HuH-7.5 (cell line): ENCODE results near the gene WNT3A.

ENCODE experiments used
- DNase-seq: peaks from one replicate; pipeline ENCODE4 v3.0.0; 2011; ENCODE audit warnings: low spot score

WNT3A gene

DNA sequence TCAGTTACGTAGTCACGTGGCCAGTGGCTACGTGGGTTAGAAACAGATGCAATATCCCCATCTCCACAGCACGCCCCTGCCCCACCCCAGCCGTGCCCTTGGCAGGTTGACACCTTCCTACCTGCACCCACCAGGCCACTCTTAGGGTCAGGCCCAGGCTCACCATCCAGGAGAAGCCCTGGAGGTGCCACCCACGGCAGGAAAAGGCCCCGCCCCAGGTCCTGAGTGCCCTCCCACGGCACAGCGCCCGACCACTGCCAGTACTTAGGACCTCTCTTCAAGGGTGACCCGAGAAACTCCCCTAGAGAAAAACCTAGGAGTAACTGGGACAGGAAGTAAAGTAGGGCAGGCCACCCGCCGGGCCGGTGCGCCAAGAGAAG is 94.8 kb downstream of the WNT3A start:
- DNase-seq = peak; percentile 24

DNA sequence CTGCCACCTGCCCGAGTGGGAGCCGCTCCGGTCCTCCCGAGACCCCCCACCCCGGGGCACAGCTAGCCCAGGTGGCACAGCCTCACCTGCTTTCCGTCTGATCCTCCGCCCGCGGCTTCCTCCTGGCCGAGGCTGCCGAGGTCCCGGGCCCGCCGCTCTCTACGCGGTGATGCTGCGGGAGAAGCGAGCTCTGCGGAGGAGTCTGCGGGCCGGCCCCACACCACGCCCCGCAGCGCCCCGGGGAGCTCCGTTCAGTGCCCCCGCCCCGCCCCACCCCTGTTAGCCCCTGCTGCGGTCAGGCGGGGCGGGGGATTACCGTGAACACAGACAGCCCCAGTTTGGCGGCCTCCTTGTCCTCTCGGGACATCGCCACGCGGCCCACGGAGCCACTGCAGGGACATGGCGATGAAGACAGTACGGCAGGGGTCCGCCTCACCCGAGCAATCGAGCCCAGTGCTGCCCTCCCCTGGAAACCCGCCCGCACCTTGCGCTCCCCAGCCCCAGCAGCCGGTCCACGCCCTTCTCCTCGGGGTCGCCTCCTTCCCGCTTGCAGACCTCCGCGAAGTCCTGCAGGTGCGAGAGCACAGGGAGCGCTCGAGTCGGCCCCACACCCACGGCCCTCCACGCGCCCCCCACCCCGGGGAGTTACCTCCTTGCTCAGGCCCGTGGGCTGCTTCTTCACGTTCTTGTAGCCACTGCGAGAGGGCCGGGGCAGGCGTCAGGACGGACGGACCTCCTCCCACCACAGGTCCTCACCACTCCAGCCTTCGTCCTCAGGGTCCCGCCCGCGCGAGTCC is 95.4 kb downstream of the WNT3A start:
- DNase-seq = peak; percentile 82

DNA sequence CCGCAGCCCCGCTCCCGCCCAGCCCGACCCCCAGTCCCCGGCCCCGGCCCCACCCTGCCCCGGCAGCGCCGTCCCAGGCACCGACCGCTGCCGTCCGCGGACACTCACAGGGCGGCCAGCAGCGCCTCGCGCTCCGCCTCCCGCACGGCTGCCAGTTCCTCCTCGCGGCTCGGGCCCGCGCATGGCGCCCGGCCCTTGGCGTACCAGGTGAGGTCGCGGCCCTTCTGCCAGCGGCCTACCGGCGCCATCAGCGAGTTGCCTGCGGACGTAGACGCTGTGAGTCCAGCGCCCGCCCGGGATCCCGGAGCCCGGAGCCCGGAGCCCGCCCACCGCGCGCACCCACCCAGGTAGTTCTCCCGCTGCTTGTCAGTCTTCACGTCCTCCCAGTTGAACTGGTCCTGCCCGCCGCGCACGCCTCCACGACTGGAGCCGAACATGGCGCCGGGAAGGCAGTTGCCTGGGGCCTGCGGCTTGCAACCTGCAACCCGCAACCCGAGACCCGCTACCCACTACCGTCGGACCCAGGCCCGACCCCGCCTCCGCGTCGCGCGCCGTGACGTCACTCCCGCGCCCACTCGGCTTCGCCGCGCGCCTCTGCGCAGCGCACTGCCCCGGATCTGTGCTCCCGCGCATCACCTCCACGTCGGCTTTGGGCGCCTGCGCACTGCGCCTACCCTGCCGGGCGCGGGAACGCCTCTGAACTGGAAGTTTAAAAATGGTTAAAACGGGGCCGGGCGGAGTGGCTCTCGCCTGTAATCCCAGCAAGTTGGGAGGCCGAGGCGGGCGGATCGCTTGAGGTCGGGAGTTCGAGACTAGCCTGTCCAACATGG is 96.2 kb downstream of the WNT3A start, which contains the start of gene C1orf35:
Gene C1orf35, minus strand, starts transcription at position 535 of the 830 bp plus-strand sequence. Its CDS starts 98 bp downstream, at position 437.
- peak; percentile 99 for DNase-seq

DNA sequence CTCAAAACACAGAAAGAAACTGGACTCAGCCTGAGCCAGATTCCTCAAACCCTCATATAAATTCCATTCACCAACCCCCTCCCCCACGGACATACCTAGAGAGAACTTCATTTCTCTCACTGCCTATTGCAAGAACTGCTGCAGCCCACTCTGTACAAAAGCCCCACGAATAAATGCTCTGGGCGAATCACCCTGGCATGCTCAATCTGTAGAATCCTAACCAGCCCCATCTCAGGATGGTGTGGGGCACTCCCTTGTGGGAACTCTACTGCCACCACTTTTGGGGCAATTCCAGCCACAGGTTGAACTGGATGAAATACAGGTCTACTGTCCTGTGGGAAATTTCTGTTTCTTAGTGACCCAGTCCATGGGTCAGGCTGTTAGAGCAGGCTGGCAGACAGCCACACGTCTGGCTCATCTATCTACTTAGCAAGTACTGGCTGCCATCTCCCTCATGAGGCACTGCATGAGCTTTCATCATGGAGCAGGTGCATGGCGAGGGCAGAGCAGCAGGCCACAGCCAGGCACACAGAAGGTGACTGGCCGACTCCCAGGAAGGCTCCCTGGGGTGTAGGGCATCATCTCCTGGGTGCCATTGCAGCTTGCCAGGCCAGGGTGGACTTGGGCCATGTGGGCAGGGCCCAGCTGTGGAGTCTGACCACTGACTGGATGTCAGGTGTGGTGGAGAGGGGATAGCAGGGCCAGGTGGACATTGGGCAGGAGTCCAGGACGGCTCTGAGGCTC is 97.9 kb downstream of the WNT3A start:
- DNase-seq = no peak

DNA sequence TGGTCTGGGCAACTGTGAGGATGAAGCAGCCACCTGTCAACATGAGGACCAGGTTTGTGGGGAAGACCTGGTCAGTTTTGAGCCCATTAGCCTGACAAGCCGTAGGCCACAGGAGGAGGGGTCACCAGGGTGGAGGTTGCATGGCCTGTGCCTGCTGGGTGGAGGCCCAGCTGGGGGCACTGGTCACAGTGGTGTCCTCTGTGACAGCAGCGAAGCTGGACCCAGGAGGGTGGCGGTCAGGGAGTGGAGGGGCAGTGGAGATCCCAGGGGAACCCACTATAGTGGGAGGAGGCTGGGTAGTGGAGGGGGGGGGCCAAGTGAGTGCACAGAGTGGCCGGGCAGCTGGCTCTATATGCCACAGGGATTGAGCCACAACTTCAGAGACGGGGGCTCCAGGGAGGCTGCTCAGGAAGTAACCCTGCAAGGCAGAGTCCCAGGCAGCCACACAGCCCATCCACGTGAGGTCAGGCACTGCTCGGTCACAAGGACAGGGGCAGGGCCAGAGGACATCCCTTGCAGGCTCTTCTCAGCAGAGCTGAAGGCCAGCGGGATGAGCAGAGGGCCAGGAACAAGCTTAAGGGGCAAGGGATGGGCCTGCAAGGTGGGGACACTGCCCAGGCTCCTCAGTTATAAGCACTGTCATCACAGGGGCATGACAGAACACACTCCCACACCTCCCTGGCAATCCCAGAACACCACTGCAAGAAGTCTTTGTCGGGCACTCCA is 98.6 kb downstream of the WNT3A start:
- DNase-seq = no peak

DNA sequence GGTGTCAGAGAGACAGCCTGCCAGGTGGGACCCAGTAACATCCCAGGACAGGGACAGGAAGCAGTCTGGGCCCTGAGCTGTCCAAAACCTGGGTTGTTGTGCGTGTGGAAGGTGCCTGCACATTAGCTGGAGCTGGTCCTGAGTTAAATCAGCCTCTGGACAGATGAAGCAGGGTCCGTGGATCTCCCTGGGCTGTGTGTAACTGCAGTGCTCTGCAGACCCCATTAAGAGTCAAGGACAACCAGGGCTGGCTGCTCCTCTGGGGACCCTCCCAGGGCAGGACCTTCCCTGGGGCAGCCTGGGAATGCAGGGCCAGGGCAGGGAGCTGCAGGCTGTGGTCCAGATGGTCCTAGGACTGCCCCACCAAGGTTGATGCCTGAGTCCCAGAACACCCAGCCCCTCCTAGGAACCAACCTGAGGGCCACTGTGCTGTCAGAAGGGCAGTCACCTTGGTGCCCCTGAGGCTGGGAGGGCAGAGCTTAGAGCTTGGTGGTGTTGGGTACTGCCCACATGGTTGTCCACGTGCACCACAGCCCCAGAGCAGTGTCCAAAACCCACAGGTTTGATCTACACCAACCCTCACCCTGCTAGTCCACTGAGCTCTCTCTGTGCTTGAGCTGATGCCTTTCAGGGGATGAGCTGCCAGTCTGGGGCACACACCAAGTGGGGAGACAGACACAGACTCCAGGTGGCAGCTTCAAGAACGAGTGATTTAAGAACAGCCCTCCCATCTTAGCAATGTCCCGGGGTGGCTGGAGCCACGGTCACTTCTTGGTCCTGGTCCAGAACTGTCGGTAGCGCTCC is 99.4 kb downstream of the WNT3A start:
- no peak for DNase-seq

DNA sequence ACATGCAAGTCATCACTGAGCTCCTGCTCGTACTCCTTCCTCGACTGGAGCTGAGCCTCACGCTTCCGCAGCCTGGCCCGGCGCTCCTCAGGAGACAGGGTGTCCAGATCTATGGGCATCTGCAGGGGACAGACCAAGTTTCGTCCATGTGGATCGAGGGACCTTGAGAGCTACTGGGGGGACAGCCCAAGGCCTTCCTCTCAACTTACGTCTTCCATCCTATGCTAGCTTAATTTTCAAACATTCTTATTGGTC is 99.9 kb downstream of the WNT3A start:
- no peak for DNase-seq

DNA sequence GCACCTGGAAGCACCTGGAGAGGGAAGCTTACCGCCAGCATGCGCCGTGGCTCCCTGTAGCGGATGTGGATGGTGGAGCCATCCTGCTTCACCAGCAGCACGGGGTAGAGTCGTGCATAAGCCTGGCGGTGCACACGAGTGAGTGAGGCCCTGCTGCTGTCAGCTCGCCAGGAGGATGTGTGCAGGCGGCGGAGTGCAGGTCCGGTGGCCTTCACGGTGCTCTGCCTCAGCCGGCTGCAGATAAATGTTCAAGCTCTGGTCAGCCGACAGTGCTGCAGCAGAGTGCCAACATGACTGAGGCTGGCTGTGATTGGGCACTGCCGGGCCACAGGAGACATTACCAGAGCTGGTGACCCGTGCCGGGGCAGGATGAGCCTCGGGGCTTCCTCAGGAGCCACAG is 100.8 kb downstream of the WNT3A start:
- no peak for DNase-seq

DNA sequence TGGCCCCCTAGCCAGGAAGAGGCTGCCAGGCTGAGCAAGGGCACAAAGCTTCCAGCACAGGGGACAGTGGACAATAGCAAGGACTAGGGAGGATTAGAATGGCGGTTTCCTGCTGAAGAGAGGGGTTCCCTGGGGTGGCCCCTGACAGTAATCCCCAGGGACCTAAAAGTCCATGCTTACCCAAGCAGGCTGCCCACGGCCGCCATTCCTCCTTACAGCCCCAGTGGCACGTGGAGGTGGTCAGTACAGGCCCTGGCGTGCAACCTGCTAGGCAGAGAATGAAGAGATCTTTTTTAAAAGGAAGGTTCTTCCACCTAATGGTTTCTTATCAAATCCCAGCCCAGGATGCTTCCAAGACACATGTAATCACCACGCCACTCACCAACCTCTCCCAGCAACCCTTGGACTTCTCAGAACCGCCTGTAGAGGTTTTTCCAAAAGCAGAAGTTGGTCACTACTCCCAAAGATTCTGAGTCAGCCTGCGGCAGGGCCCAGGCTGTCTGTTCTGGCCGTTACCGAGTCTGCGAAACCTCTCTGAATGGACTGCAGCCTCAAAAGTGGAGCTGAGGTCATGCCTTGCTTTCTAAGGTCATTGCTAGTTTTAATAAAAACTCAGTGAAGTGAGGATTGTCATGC is 101.4 kb downstream of the WNT3A start:
- no peak for DNase-seq

DNA sequence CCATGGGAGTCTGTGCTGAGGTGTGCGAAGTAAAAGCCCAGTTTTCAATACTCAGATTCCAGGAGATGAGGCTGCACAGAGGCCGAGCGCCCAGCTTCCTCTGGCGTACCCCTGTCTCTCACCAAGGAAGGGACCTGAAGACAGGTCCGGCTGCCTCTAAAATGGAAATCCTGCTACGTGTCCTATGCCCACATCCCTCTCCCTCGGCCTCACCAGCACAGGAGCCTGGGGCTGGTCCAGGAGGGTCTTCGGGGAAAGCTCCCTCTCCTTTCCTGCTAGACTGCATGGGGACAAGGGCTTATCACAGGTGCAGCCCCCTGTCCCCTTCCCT is 101.9 kb downstream of the WNT3A start:
- DNase-seq = no peak

DNA sequence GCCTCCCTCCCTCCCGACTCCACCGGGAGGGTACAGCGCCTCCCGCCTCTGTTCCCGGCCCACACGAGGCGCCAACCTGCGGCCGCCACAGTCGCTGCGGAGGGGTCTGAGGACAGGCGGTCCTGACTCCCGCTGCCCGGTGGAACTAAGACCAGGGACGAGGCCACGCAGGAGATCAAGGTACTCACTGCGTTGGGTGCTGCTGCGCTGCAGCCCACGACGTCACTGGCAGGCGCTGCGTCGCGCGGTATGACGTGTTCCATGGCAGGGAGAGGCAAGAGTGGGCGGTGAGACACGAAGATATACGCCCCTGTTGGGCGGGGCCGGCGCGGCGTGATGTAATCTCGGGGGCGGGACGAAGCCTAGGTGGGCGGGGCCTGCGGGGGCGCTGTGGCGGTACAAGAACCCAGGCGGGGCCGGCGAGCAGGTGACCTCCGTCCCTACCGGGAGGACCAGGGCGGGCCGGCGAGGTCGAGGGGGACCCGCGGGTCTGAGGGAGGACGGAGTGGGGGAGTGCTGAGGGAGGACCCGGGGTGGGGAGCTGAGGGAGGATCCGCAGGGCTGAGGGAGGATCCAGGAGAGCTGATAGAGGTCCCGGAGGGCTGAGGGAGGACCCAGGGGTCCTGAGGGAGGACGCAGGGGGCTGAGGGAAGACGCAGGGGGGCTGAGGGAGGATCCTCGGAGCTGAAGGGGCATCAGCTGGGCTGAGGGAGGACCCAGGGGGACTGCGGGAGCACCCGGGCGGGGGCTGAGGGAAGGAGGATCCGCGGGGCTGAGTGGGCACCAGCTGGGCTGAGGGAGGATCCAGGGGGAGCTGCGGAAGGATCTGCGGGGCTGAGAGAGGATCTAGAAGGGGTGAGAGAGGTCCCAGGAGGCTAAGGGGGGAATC is 102.5 kb downstream of the WNT3A start, which contains the start of gene MRPL55:
Gene MRPL55, minus strand, starts transcription at position 227 of the 889 bp plus-strand sequence. CDS start 1,039 bp downstream, outside the sequence.
- peak; percentile 95 for DNase-seq

DNA sequence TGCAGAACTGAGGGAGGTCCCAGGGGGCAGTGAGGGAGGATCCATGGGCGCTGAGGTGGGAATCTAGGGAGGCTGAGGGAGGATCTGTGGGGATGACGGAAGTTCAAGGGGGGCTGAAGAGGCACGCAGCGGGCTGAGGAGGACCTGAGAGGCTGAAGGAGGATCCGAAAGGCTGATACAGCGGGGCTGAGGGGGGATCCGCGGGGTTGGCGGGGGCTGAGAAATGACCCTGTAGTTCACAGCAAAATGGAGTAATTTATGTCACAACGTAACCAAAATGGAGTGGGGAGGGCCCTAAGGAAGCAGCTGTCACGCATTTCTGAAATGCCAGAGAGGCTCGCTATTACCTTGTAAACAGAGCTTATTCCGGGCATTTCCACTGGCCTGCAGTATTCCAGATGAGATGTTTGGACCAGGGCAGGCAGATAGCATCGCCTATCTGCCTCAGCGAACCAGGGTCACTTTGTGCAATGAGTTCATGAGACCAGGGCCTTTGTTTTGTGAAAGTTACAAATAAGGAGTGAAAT is 103.2 kb downstream of the WNT3A start:
- DNase-seq = peak; percentile 19

DNA sequence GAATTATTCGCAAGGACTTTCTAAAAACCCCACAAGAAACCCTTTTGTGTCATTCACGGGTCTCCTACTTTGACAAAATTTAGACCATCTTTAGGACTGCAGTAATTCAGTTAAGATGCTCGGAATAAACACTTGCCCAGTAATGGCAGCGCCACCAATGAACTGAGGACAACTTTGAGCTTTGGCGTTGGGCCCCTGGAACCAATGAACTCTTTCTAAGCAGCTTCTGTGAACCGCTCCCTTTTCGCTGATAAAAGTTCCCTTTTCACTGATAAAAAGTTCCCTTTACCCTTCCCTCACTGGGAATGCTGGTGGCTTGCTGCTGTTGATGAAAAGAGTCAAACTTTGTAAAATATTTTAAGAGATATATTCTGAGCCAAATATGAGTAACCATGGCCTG is 103.8 kb downstream of the WNT3A start:
- DNase-seq = no peak
